C4-2B (cell line): ENCODE results near the gene C1QC.

Source experiments
- H3K27ac ChIP-seq: fragments of 450-650 bp; 2 replicates; pipeline ENCODE4 v1.5.1; 2017
- ZFX ChIP-seq: fragments of 450-650 bp; IDR thresholded peaks from 2 replicates; pipeline ENCODE4 v1.6.1; 2017
- TF ChIP-seq, protein P1 (sequence below): fragments of 450-650 bp; conservative IDR thresholded peaks from 2 replicates; pipeline ENCODE4 v1.5.1; 2017; ENCODE audit warnings: mild to moderate bottlenecking

Gene C1QC

DNA sequence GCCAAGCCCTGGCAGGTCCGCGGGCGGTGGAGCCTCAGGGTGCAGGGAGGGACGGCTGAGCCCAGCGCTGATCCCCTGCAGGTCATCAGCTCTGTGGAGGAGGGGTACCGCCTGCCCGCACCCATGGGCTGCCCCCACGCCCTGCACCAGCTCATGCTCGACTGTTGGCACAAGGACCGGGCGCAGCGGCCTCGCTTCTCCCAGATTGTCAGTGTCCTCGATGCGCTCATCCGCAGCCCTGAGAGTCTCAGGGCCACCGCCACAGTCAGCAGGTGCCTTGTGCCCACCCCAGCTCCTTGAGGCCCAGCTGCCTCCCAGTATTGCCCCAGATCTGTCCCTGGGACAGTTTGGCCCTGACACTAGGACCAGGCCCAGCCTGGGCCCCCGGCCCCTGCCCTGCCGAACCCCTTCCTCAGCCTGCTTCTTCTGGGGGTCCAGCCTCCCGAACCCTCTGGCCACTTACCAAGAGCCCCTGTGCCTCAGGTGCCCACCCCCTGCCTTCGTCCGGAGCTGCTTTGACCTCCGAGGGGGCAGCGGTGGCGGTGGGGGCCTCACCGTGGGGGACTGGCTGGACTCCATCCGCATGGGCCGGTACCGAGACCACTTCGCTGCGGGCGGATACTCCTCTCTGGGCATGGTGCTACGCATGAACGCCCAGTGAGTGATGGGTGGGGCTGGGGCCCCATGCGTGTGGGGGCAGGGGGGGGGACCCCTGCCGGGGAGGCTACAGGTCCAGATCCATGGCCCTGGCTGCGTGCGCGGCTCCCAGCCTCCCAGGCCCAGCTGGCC is 42.4 kb upstream of the C1QC start:
- peak overlapping the region; percentile 12; the same call in 1 of the 2 replicates for H3K27ac ChIP-seq
- no peak for TF ChIP-seq ZFX
- TF ChIP-seq, protein P1, sequence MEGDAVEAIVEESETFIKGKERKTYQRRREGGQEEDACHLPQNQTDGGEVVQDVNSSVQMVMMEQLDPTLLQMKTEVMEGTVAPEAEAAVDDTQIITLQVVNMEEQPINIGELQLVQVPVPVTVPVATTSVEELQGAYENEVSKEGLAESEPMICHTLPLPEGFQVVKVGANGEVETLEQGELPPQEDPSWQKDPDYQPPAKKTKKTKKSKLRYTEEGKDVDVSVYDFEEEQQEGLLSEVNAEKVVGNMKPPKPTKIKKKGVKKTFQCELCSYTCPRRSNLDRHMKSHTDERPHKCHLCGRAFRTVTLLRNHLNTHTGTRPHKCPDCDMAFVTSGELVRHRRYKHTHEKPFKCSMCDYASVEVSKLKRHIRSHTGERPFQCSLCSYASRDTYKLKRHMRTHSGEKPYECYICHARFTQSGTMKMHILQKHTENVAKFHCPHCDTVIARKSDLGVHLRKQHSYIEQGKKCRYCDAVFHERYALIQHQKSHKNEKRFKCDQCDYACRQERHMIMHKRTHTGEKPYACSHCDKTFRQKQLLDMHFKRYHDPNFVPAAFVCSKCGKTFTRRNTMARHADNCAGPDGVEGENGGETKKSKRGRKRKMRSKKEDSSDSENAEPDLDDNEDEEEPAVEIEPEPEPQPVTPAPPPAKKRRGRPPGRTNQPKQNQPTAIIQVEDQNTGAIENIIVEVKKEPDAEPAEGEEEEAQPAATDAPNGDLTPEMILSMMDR = no peak

DNA sequence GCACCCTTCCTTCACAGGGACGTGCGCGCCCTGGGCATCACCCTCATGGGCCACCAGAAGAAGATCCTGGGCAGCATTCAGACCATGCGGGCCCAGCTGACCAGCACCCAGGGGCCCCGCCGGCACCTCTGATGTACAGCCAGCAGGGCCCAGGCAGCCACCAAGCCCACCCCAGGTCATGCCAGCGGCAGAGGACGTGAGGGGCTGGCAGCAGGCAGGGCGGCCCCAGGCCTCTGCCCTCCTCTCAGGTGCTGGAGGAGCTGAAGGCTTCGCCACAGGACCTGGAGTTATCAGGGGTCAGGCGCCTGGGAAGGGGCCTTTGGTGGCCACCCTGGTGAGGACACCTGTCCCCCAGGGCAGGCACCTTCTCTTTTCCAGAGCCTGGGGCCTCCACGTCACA is 41.8 kb upstream of the C1QC start:
- TF ChIP-seq, protein P1 = no peak
- no peak for TF ChIP-seq ZFX
- H3K27ac ChIP-seq = no peak overlapping the region

DNA sequence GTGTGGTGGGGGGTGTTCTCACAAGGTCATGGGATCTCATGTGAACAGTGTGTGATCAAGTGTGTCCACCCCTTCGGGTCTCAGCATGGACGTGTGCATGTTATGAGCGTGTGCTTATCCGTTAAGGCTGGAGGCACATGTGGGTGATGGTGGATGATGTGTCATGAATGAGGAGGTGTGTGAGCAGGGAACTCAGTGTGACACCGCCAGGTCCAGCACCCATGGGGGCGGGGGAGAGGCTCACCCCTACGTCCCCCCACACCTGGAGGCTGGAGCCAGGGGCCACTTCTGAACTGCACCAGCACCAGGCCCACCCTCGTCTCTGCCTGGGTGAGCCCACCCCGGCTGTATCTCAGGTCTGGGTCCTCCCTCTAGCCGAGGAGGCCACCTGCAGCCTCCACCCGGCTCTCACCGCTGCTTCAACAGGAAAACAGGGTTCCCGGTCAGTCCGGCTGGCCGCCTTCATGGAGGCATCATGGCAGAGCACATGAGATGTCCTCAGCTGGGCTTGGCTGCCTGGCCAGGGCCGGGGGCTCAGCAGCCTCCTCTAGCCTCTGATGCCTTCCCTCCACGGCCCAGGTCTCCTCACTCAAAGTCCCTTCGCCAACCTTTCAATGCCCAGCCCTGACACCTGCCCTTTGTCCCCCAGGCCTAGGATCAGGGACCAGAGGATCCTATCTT is 41.2 kb upstream of the C1QC start:
- no peak overlapping the region for H3K27ac ChIP-seq
- TF ChIP-seq, protein P1 = no peak
- TF ChIP-seq ZFX = no peak

DNA sequence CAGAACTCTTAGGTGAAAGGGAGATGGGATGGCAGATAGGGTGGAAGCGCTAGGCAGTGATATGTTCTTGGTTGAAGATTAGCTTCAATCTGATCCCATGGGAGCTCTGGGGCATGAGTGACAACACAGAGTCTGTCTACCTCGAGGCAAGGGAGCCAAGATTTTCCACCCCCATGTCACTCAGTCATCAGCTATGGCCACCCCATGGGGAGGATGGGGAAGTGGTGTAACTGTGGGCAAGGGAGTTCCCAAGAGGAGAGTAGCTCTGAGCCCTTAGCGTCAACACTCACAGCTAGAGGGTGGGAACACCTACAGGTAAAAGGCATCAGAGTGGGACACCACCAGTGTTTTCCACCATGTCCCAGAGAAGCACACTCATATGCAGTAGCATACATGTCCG is 37.3 kb upstream of the C1QC start:
- no peak for TF ChIP-seq ZFX
- TF ChIP-seq, protein P1 = no peak
- no peak overlapping the region for H3K27ac ChIP-seq

DNA sequence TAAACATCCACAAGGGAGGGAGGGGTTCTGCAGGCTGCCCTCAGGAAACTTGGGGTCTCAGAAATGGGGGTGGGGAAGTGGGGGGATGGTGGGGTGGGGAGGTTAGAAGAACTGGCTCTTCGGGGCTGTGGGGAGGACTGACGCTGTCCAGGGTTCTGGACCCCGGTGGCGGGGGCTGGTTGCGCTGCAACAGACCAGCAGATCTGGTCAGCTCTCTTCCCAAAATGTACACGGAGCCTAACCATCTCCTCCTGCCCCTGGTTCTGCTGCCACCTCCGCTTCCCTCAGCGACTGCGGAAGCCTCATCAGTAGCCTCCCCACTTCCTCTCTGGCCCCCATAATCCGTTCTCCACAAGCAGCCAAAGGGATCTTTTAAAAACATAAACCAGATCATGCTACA is 36.3 kb upstream of the C1QC start:
- TF ChIP-seq, protein P1 = no peak
- TF ChIP-seq ZFX = no peak
- no peak overlapping the region for H3K27ac ChIP-seq

DNA sequence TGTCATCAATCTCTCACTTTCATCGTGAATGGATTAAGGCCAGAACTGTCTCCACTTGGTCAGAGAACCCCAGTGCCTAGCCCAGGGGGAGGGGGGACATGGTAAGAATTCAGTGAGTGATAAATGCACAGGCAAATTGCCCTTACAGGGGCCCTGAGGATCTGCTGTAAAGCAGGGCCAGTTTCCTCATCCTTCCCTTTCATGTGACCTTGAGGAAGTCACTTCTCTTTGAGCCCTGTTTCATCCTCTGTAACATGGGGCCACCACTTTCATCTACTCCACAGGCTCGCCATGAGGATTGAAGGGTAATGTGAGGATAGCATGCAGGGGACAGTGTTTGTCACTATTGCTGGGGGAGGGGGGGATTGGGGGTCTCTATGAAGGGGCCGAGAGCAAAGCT is 35.1 kb upstream of the C1QC start:
- TF ChIP-seq ZFX = no peak
- TF ChIP-seq, protein P1 = no peak
- H3K27ac ChIP-seq = no peak overlapping the region

DNA sequence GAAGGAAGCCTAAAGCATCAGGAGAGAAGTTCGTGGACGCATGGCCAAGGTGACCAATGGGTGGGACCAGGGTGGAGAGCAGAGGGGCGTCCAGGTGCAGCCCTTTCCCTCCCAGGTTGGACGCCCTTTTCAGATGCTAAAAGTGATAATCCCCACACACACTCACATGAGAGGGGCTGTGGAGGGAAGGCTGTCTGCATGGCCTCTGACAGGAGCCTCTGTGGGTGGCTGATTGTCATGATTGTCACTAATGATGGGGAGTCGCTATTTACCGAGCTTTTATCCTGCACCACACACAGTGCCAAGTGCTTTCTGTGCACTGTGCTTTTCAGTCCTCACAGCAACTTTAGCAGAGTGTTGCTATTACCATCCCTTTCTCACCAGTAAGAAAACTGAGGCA is 34.1 kb upstream of the C1QC start:
- TF ChIP-seq ZFX = no peak
- TF ChIP-seq, protein P1 = no peak
- no peak overlapping the region for H3K27ac ChIP-seq
